Activated CD8-positive, alpha-beta memory T cell treated with anti-CD3 and anti-CD28 coated beads, Interleukin-2, amount 50 U/mL, for 24 hours (primary cell): ENCODE data around the gene CLEC4G.
A peak's percentile ranks its signal among the peaks of the same experiment; 100 is the strongest.
"Not testable (repeated sequence)": the region's sequence is repeated elsewhere in the genome, so short reads cannot be mapped to it uniquely, and the experiment has no call there.

Source experiments
- DNase-seq: peaks from one replicate; pipeline ENCODE4 v3.0.0-alpha.2; 2020; ENCODE audit errors: extremely low read depth

Gene CLEC4G

GRCh38 chr19:7732045-7732444 is at the start of gene CLEC4G:
TSS of gene CLEC4G (minus strand) at chr19:7732110. CDS start at chr19:7732102, 8 bp downstream.
- no peak for DNase-seq

GRCh38 chr19:7781157-7781556 is 49.2 kb upstream of the CLEC4G start:
- DNase-seq, result no peak

GRCh38 chr19:7779631-7780486 is 47.9 kb upstream of the CLEC4G start:
- no peak for DNase-seq

GRCh38 chr19:7778081-7778480 is 46.2 kb upstream of the CLEC4G start:
- DNase-seq, result no peak

GRCh38 chr19:7775761-7776160 is 43.9 kb upstream of the CLEC4G start:
- DNase-seq, result no peak

- DNase-seq, result no peak
Observed at GRCh38 chr19:7773841-7774240, 41.9 kb upstream of the CLEC4G start.

- no peak for DNase-seq
Observed at GRCh38 chr19:7772752-7773291, 40.9 kb upstream of the CLEC4G start.

- DNase-seq, result no peak
Observed at GRCh38 chr19:7771072-7771471, 39.2 kb upstream of the CLEC4G start.

GRCh38 chr19:7769171-7769570 is 37.3 kb upstream of the CLEC4G start:
- DNase-seq, result no peak

GRCh38 chr19:7767487-7767886 is 35.6 kb upstream of the CLEC4G start:
- DNase-seq, result no peak

GRCh38 chr19:7766535-7766934 is 34.6 kb upstream of the CLEC4G start:
- no peak for DNase-seq

- not testable (repeated sequence) for DNase-seq
Observed at GRCh38 chr19:7765043-7765442, 33.1 kb upstream of the CLEC4G start.

GRCh38 chr19:7764157-7764556 is 32.2 kb upstream of the CLEC4G start:
- not testable (repeated sequence) for DNase-seq

- no peak for DNase-seq
Observed at GRCh38 chr19:7763696-7764095, 31.8 kb upstream of the CLEC4G start.

- DNase-seq, result no peak
Observed at GRCh38 chr19:7762719-7763293, 30.9 kb upstream of the CLEC4G start, which contains the start of gene CLEC4M. TSS of gene CLEC4M (plus strand) at chr19:7763243. CDS start at chr19:7763267, 24 bp downstream.

- DNase-seq, result no peak
Observed at GRCh38 chr19:7759156-7759555, 27.2 kb upstream of the CLEC4G start.

- no peak for DNase-seq
Observed at GRCh38 chr19:7757358-7757757, 25.4 kb upstream of the CLEC4G start.

- DNase-seq, result no peak
Observed at GRCh38 chr19:7756258-7756657, 24.3 kb upstream of the CLEC4G start.

- DNase-seq, result peak; percentile 17
Observed at GRCh38 chr19:7751157-7751783, 19.4 kb upstream of the CLEC4G start.

- DNase-seq, result no peak
Observed at GRCh38 chr19:7748756-7749155, 16.8 kb upstream of the CLEC4G start.

GRCh38 chr19:7748171-7748570 is 16.3 kb upstream of the CLEC4G start:
- DNase-seq, result no peak
